Lower leg skin (tissue), 3 donors: ENCODE measurements around the gene OBI1.

Source experiments
- POLR2A ChIP-seq, 2 donors: fragments of 450-650 bp; IDR thresholded peaks; one replicate each; pipeline ENCODE4 v1.6.1; 2016 to 2017; ENCODE audit warnings: antibody characterized with exemption in 2 of 2, mild to moderate bottlenecking in 1 of 2, moderate library complexity in 1 of 2
- TF ChIP-seq, protein P1 (sequence below), 3 donors: fragments of 450-650 bp; IDR thresholded peaks; one replicate each; pipeline ENCODE4 v1.5.1; 2016; ENCODE audit warnings: antibody characterized with exemption in 3 of 3, mild to moderate bottlenecking in 3 of 3, moderate library complexity in 2 of 3

DNA sequence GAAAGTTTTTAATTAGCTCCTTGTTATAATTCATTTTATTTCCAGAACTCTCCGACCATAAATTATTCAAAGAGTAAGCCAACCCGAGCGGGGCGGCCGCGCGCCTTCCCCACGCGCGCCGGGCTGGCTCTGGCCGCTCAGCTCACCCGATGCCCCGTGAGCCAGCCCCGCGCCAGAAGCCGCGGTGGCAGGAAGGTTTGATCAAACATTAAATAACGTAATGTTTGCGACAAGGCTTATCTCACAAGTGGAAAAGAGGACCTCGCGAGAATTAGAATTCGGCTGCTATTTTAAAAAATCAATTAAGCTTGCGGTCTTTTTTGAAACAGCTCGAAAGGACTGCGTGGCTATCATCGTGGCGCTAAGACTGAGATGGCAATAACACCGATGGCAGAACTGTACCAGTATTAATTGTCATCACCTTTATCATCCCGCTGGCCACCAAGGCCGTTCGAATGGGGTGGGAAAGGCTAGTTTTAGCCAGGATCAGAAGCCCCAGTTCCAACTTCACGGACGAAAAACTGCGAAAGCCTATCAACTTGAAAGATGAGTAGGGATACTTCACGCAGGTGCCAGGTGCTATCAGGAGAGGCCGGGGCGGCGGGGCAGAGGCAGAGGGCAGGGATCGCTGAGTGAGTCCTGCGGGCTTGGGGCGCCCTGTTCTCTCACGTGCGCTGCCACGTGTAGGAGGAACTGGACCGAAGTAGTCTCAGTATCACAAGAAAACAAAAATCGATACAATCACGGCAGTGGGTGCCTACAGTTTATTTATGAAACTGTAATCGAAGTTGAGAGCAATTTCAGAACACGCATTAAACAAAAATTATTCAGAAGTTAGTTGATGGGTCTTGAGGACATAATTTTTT, 62.0 kb downstream of the OBI1 start:
- TF ChIP-seq, protein P1, sequence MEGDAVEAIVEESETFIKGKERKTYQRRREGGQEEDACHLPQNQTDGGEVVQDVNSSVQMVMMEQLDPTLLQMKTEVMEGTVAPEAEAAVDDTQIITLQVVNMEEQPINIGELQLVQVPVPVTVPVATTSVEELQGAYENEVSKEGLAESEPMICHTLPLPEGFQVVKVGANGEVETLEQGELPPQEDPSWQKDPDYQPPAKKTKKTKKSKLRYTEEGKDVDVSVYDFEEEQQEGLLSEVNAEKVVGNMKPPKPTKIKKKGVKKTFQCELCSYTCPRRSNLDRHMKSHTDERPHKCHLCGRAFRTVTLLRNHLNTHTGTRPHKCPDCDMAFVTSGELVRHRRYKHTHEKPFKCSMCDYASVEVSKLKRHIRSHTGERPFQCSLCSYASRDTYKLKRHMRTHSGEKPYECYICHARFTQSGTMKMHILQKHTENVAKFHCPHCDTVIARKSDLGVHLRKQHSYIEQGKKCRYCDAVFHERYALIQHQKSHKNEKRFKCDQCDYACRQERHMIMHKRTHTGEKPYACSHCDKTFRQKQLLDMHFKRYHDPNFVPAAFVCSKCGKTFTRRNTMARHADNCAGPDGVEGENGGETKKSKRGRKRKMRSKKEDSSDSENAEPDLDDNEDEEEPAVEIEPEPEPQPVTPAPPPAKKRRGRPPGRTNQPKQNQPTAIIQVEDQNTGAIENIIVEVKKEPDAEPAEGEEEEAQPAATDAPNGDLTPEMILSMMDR (IDR thresholded peaks at IDR 0.05) = no peak
- no peak for TF ChIP-seq POLR2A (IDR thresholded peaks at IDR 0.05)
